H1 (cell line): Measurements from ENCODE around the gene MYCBPAP. TPM values are rescaled to one million over a fixed set of nuclear protein-coding genes. Genes with fewer than 3 reads are reported as not detected.

Source experiments
- CTCF ChIA-PET: fragments of 300-600 bp; sonication (Branson Sonifier 250); formaldehyde crosslinking; loops from one replicate; lab custom pipeline; 2021; ENCODE audit not compliant: partially characterized antibody; lab: Charles Lee
- POLR2A ChIA-PET: fragments of 300-600 bp; sonication (Branson Sonifier 250); formaldehyde crosslinking; loops from one replicate; lab custom pipeline; 2021; ENCODE audit warnings: inconsistent platforms; ENCODE audit not compliant: partially characterized antibody; lab: Charles Lee
- DNase-seq, 2 experiments: peaks; one replicate each; pipeline versions ENCODE4 v3.0.0 to v3.0.0-alpha.2; 2010 to 2022; ENCODE audit warnings: low spot score in 2 of 2, low read depth in 1 of 2, mixed read lengths in 1 of 2
- FAIRE-seq: peaks from 2 replicates; lab custom pipeline; 2011; peaks lifted over from hg19 to GRCh38; lab: Jason Lieb, UNC
- H2AFZ ChIP-seq: 2 replicates; pipeline ENCODE4 v1.8.1; 2012; ENCODE audit warnings: low read length, inconsistent platforms
- H2AK5ac ChIP-seq: 2 replicates; pipeline ENCODE4 v1.6.1; 2013; ENCODE audit warnings: low read depth, low read length
- H2BK120ac ChIP-seq: replicated peaks from 2 replicates; pipeline ENCODE3; 2013; ENCODE audit warnings: low read depth, low read length, inconsistent platforms
- H2BK12ac ChIP-seq: 2 replicates; pipeline ENCODE4 v1.6.1; 2013; ENCODE audit warnings: low read depth, low read length
- H2BK15ac ChIP-seq: 2 replicates; pipeline ENCODE4 v1.6.1; 2013; ENCODE audit warnings: low read length
- H2BK20ac ChIP-seq: 2 replicates; pipeline ENCODE4 v1.6.1; 2013; ENCODE audit warnings: low read length
- H2BK5ac ChIP-seq: 2 replicates; pipeline ENCODE4 v1.6.1; 2013; ENCODE audit warnings: low read depth, low read length
- H3K14ac ChIP-seq: 2 replicates; pipeline ENCODE4 v1.6.1; 2013; ENCODE audit warnings: inconsistent platforms; ENCODE audit not compliant: insufficient read length
- H3K18ac ChIP-seq: 2 replicates; pipeline ENCODE4 v1.6.1; 2013; ENCODE audit warnings: low read length; ENCODE audit errors: extremely low read depth
- H3K23ac ChIP-seq: 2 replicates; pipeline ENCODE4 v1.6.1; 2013; ENCODE audit warnings: inconsistent platforms; ENCODE audit not compliant: insufficient read length
- H3K23me2 ChIP-seq: 2 replicates; pipeline ENCODE4 v1.6.1; 2013; ENCODE audit warnings: low read depth, low read length
- H3K27ac ChIP-seq: 2 replicates; pipeline ENCODE4 v1.6.1; 2011; ENCODE audit warnings: low read depth, low read length, inconsistent platforms
- H3K27me3 ChIP-seq, 4 experiments: replicated peaks in 1 of 4; 1 replicate in 1 of 4; 2 replicates in 3 of 4; pipeline versions ENCODE4 v1.6.1 to v1.8.1; 2011 to 2013; ENCODE audit warnings: low read length in 3 of 4, mild to moderate bottlenecking in 3 of 4, inconsistent platforms in 2 of 4, mixed read lengths in 2 of 4, moderate library complexity in 1 of 4; ENCODE audit not compliant: control insufficient read depth in 3 of 4, insufficient read depth in 3 of 4; ENCODE audit errors: extremely low read depth in 1 of 4
- H3K36me3 ChIP-seq, 4 experiments: 2 replicates each; pipeline versions ENCODE4 v1.6.1 to v1.8.1; 2011 to 2013; ENCODE audit warnings: mild to moderate bottlenecking in 4 of 4, low read length in 3 of 4, moderate library complexity in 2 of 4, control low read depth in 1 of 4, inconsistent platforms in 1 of 4; ENCODE audit not compliant: insufficient read depth in 4 of 4, control insufficient read depth in 2 of 4
- H3K4ac ChIP-seq: replicated peaks from 2 replicates; pipeline ENCODE3; 2013; ENCODE audit warnings: low read length, low read depth, mixed read lengths, inconsistent platforms; ENCODE audit not compliant: insufficient read length
- H3K4me1 ChIP-seq, 4 experiments: replicated peaks in 1 of 4; 1 replicate in 1 of 4; 2 replicates in 3 of 4; pipeline versions ENCODE4 v1.6.1 to v1.8.1; 2011 to 2013; ENCODE audit warnings: low read length in 3 of 4, inconsistent platforms in 2 of 4, mixed read lengths in 1 of 4; ENCODE audit not compliant: insufficient read depth in 4 of 4, control insufficient read depth in 3 of 4
- H3K4me2 ChIP-seq, 2 experiments: 2 replicates each; pipeline versions ENCODE4 v1.6.1 to v1.8.1; 2011 to 2013; ENCODE audit warnings: low read depth in 2 of 2, low read length in 2 of 2, control low read depth in 1 of 2, inconsistent platforms in 1 of 2, mild to moderate bottlenecking in 1 of 2; ENCODE audit not compliant: insufficient read depth in 1 of 2
- H3K4me3 ChIP-seq, 4 experiments: fragments of 200-600, 300-600 bp in 1 of 4; sonication (generic), shearing (Covaris generic), sonication (Bioruptor Twin) in 1 of 4; 2 replicates each; pipeline versions ENCODE4 v1.5.1 to v1.8.1; 2011 to 2016; ENCODE audit warnings: low read length in 4 of 4, low read depth in 3 of 4, control low read depth in 2 of 4, inconsistent platforms in 2 of 4, mild to moderate bottlenecking in 2 of 4, mixed read lengths in 1 of 4, moderate library complexity in 1 of 4; ENCODE audit not compliant: insufficient read depth in 2 of 4; ENCODE audit errors: extremely low read depth in 1 of 4
- H3K56ac ChIP-seq: replicated peaks from 2 replicates; pipeline ENCODE3; 2013; ENCODE audit warnings: low read depth, mild to moderate bottlenecking, mixed read lengths, low read length, inconsistent platforms; ENCODE audit not compliant: insufficient read length
- H3K79me1 ChIP-seq: 2 replicates; pipeline ENCODE4 v1.6.1; 2013; ENCODE audit warnings: low read depth, low read length, control low read depth
- H3K79me2 ChIP-seq, 2 experiments: 2 replicates each; pipeline versions ENCODE4 v1.6.1 to v1.8.1; 2012 to 2013; ENCODE audit warnings: low read length in 2 of 2, mild to moderate bottlenecking in 2 of 2, inconsistent platforms in 1 of 2; ENCODE audit not compliant: insufficient read depth in 2 of 2, control insufficient read depth in 1 of 2
- H3K9ac ChIP-seq, 4 experiments: replicated peaks in 1 of 4; 1 replicate in 1 of 4; 2 replicates in 3 of 4; pipeline versions ENCODE4 v1.6.1 to v1.8.1; 2011 to 2013; ENCODE audit warnings: low read depth in 3 of 4, low read length in 3 of 4, control low read depth in 2 of 4, mild to moderate bottlenecking in 2 of 4, moderate library complexity in 2 of 4, inconsistent platforms in 1 of 4; ENCODE audit errors: extremely low read depth in 1 of 4
- H3K9me3 ChIP-seq, 2 experiments: 2 replicates each; pipeline versions ENCODE4 v1.6.1 to v1.8.1; 2012 to 2013; ENCODE audit warnings: mild to moderate bottlenecking in 2 of 2, moderate library complexity in 2 of 2, control low read depth in 1 of 2, inconsistent platforms in 1 of 2, low read depth in 1 of 2, low read length in 1 of 2, mixed read lengths in 1 of 2; ENCODE audit not compliant: insufficient read depth in 2 of 2
- H4K20me1 ChIP-seq, 2 experiments: replicated peaks in 1 of 2; 2 replicates each; pipeline versions ENCODE3 to v1.8.1; 2011 to 2013; ENCODE audit warnings: inconsistent platforms in 2 of 2, low read length in 2 of 2, mild to moderate bottlenecking in 1 of 2; ENCODE audit not compliant: insufficient read depth in 2 of 2, control insufficient read depth in 1 of 2
- H4K5ac ChIP-seq: 2 replicates; pipeline ENCODE4 v1.6.1; 2013; ENCODE audit warnings: low read length, low read depth, mixed read lengths, inconsistent platforms; ENCODE audit not compliant: insufficient read length
- H4K8ac ChIP-seq: 2 replicates; pipeline ENCODE4 v1.8.0; 2013; ENCODE audit warnings: mild to moderate bottlenecking, moderate library complexity, low read length, inconsistent platforms; ENCODE audit not compliant: insufficient read depth; ENCODE audit errors: extremely low read depth
- H4K91ac ChIP-seq: replicated peaks from 2 replicates; pipeline ENCODE3; 2013; ENCODE audit warnings: low read length, mixed read lengths, inconsistent platforms; ENCODE audit not compliant: insufficient read length
- SRF ChIP-seq: IDR thresholded peaks from 2 replicates; pipeline ENCODE4 v1.6.1; 2011; ENCODE audit warnings: mild to moderate bottlenecking, low read depth, low read length, moderate library complexity
- WGBS, 2 experiments: shearing (Covaris generic) in 1 of 2; methylation state at CpG; one replicate each; pipeline versions ENCODE4 v1.1.6 to v1.1.7; 2013 to 2015; ENCODE audit warnings: low lambda C conversion rate in 2 of 2, mixed read lengths in 2 of 2, inconsistent platforms in 1 of 2, low coverage in 1 of 2, missing lambda C conversion rate in 1 of 2; ENCODE audit not compliant: insufficient replicate concordance in 2 of 2, insufficient coverage in 1 of 2, insufficient read length in 1 of 2; ENCODE audit errors: extremely low coverage in 1 of 2, missing lambda C conversion rate in 1 of 2; 5-methylcytosine and 5-hydroxymethylcytosine counted together
- polyA plus RNA-seq, 7 experiments: library from polyadenylated mRNA; depleted of rRNA in 3 of 7; stranded (reverse) in 5 of 7; unstranded in 2 of 7; fragments of >200 nt in 5 of 7; fragments of 200-250 nt in 2 of 7; gene quantifications; 1 replicate in 5 of 7; 2 replicates in 1 of 7; 4 replicates in 1 of 7; pipeline versions ENCODE4 v1.2.1 to v1.2.3, GENCODE V29; 2011 to 2013; ENCODE audit warnings: missing spikeins in 2 of 7, mixed read lengths in 2 of 7
- total RNA-seq: library from RNA; stranded (reverse); fragmentation: NEBNext Ultra II Directional; extraction: Animal tissue kit (Norgen Biotek cat#: 25700); gene quantifications from 2 replicates; pipeline ENCODE4 v1.2.1, GENCODE V29; 2021

The MYCBPAP gene
- total and polyA plus RNA-seq, 2 of the 8 experiments (the other 6 are each of a cell fraction or from before 2014, with no cell fraction given) = 0.89 to 3.3 TPM

DNA sequence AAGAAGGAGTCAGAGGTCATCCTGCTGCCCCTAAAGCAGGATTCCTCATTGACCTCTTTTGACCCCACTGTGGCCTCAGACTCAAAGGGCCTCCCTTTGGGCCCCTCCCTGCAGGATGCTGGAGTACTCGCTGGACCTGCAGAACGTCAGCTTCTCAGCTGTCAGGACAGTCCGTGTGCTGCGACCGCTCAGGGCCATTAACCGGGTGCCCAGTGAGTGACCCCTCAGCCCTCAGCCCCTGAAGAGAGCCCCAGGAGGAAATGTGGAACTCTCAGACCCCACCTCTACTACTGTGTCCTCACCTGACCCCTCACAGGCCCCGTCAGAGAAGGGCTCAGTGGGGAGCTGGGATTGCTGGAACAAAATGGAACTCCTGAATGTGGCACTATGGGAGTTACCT, 61.4 kb downstream of the MYCBPAP start:
- Histone ChIP-seq H3K9me3 (no peaks in the 10 kb centered on the region), H3K36me3 (no peaks in the 10 kb centered on the region), H2BK15ac (no peak overlapping the region), H3K4me2 (no peak overlapping the region), H3K79me1 (no peaks in the 10 kb centered on the region), H3K4me3 (no peak overlapping the region), H4K20me1 (peaks cover 4% of the 10 kb centered on the region in 2 experiments), H3K23me2 (peaks cover 3% of the 10 kb centered on the region; the same call in 1 of the 2 replicates), H3K23ac (no peak overlapping the region), H3K4ac (no peak overlapping the region), H4K8ac (no peak overlapping the region), H3K14ac (no peak overlapping the region), H4K5ac (no peak overlapping the region), H3K56ac (no peak overlapping the region), H3K79me2 (no peaks in the 10 kb centered on the region), H2BK120ac (no peak overlapping the region), H3K27me3 (peaks cover 2 to 23% (median 20%) of the 10 kb centered on the region in 4 experiments), H3K9ac (no peak overlapping the region), H2BK20ac (no peak overlapping the region), H2AK5ac (no peak overlapping the region), H3K4me1 (peaks cover 0 to 14% (median 9%) of the 10 kb centered on the region in 4 experiments; a peak in 6 of 7 replicates), H3K27ac (no peak overlapping the region), H2BK5ac (no peak overlapping the region), H4K91ac (no peak overlapping the region), H2AFZ (no peak overlapping the region), H2BK12ac (no peak overlapping the region), H3K18ac (no peak overlapping the region)
- ChIA-PET CTCF (interaction anchor here (0.6 to 3.4 kb wide), 9 partner anchors 8 to 844 kb away, joined by 3 to 17 read pairs (median 7); no protein-coding TSS in a partner anchor), POLR2A (interaction anchor here (0.8 to 1.2 kb wide), 2 partner anchors 13 to 149 kb away, joined by 3 to 4 read pairs; no protein-coding TSS in a partner anchor)
- FAIRE-seq (no peak), DNase-seq (no peak)
- WGBS, 2 experiments = 81% methylated on average over 7 of the region's 7 CpGs; no CpG with 5 or more reads in 1 of the 2 experiments
- no peak for TF ChIP-seq SRF
